Kidney (tissue), 14 donors: Measurements from ENCODE around the gene ACVR1. TPM values are rescaled to one million over a fixed set of nuclear protein-coding genes. Genes with fewer than 3 reads are reported as not detected.

ENCODE experiments used
- DNase-seq, 5 donors: peaks; one replicate each; pipeline ENCODE4 v3.0.0-alpha.2; 2013 to 2020
- FAIRE-seq: peaks from 2 replicates; lab custom pipeline; 2012; peaks lifted over from hg19 to GRCh38; lab: Jason Lieb, UNC
- H3K27ac ChIP-seq, 2 donors: one replicate each; pipeline ENCODE4 v1.7.0; 2013; ENCODE audit warnings: low read depth in 2 of 2, low read length in 2 of 2, inconsistent platforms in 1 of 2
- H3K27me3 ChIP-seq: one replicate; pipeline ENCODE4 v1.7.1; 2013; ENCODE audit warnings: low read length, inconsistent platforms; ENCODE audit not compliant: control insufficient read depth, insufficient read depth
- H3K36me3 ChIP-seq, 3 donors: one replicate each; pipeline versions ENCODE4 v1.7.0 to v1.7.1; 2013; ENCODE audit warnings: low read length in 3 of 3, control low read depth in 1 of 3, inconsistent platforms in 1 of 3; ENCODE audit not compliant: insufficient read depth in 3 of 3, control insufficient read depth in 2 of 3
- H3K4me1 ChIP-seq, 3 donors: one replicate each; pipeline versions ENCODE4 v1.7.0 to v1.7.1; 2013; ENCODE audit warnings: low read length in 3 of 3, inconsistent platforms in 1 of 3, low read depth in 1 of 3; ENCODE audit not compliant: control insufficient read depth in 2 of 3, insufficient read depth in 2 of 3
- H3K4me3 ChIP-seq, 3 donors: one replicate each; pipeline versions ENCODE4 v1.7.0 to v1.8.1; 2013; ENCODE audit warnings: low read length in 3 of 3, control low read depth in 1 of 3, inconsistent platforms in 1 of 3
- H3K9ac ChIP-seq, 3 donors: one replicate each; pipeline versions ENCODE4 v1.7.0 to v1.7.1; 2013; ENCODE audit warnings: low read length in 3 of 3, control low read depth in 1 of 3, inconsistent platforms in 1 of 3
- H3K9me3 ChIP-seq, 3 donors: one replicate each; pipeline versions ENCODE4 v1.7.0 to v1.7.1; 2013; ENCODE audit warnings: low read length in 3 of 3, control low read depth in 1 of 3, inconsistent platforms in 1 of 3; ENCODE audit not compliant: control insufficient read depth in 2 of 3, insufficient read depth in 1 of 3
- intact Hi-C: fragments of 100-400 bp; cut with DNase I; formaldehyde crosslinking; loops from one replicate; pipeline ENCODE4 v1.11.1; 2022
- polyA plus RNA-seq: library from polyadenylated mRNA; stranded (reverse); fragments of 350-450 nt; fragmentation: Illumina TruSeq; extraction: RNeasy Lipid Tissue Mini Kit (QIAGEN cat#74804); gene quantifications from one replicate; pipeline ENCODE4 v1.2.3, GENCODE V29; 2014; ENCODE audit warnings: low read depth, low replicate concordance; ENCODE audit not compliant: insufficient read depth
- total RNA-seq: library from RNA; stranded (reverse); fragmentation: NEBNext Ultra II Directional; extraction: Animal tissue kit (Norgen Biotek cat#: 25700); gene quantifications from one replicate; pipeline ENCODE4 v1.2.1, GENCODE V29; 2021
- TF ChIP-seq, protein P1 (sequence below): IDR thresholded peaks from 3 replicates; pipeline ENCODE4 v1.5.1; 2012; ENCODE audit warnings: mild to moderate bottlenecking, moderate library complexity, borderline replicate concordance; ENCODE audit not compliant: insufficient read depth; ENCODE audit errors: extremely low read depth
- donor health status: control.
- donor health status: control.
- donor health status: control.
- donor health status: control.
- donor health status: control.
- donor health status: DM: yes; HTN: yes; CAD: no.
- donor health status: Normal renal cell carcinoma (clear cell type).

The ACVR1 gene
- total and polyA plus RNA-seq, 2 donors from 2014 or later, result 16.3 to 38.3 TPM

DNA sequence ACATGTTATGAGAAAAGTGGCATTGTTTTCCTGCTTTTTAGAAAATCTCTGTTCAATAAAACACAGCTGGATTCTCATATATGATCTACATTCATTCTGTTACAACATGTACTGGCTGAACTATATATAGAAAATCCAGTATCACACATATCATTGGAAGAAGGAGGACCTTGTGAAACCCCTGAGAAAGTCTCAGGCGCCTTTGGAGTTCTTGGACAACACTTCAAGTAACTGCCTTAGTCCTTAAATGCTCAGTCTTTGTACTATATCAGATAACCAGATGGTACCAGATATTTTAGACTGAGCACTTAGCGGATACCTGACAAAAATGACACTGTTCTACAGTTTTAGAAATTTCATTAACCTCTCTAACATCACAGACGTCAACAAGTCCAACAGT, 72.2 kb downstream of the ACVR1 start:
- Histone ChIP-seq H3K4me3 (no peak overlapping the region), H3K9ac (no peak overlapping the region), H3K27me3 (no peaks in the 10 kb centered on the region), H3K36me3 (peaks cover 0 to 2% (median 0%) of the 10 kb centered on the region in 3 donors), H3K4me1 (no peaks in the 10 kb centered on the region), H3K27ac (no peak overlapping the region), H3K9me3 (no peaks in the 10 kb centered on the region)
- DNase-seq, result no peak
- TF ChIP-seq, protein P1, sequence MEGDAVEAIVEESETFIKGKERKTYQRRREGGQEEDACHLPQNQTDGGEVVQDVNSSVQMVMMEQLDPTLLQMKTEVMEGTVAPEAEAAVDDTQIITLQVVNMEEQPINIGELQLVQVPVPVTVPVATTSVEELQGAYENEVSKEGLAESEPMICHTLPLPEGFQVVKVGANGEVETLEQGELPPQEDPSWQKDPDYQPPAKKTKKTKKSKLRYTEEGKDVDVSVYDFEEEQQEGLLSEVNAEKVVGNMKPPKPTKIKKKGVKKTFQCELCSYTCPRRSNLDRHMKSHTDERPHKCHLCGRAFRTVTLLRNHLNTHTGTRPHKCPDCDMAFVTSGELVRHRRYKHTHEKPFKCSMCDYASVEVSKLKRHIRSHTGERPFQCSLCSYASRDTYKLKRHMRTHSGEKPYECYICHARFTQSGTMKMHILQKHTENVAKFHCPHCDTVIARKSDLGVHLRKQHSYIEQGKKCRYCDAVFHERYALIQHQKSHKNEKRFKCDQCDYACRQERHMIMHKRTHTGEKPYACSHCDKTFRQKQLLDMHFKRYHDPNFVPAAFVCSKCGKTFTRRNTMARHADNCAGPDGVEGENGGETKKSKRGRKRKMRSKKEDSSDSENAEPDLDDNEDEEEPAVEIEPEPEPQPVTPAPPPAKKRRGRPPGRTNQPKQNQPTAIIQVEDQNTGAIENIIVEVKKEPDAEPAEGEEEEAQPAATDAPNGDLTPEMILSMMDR, result no peak
- FAIRE-seq, result no peak
- intact Hi-C loops, result no loop called here

DNA sequence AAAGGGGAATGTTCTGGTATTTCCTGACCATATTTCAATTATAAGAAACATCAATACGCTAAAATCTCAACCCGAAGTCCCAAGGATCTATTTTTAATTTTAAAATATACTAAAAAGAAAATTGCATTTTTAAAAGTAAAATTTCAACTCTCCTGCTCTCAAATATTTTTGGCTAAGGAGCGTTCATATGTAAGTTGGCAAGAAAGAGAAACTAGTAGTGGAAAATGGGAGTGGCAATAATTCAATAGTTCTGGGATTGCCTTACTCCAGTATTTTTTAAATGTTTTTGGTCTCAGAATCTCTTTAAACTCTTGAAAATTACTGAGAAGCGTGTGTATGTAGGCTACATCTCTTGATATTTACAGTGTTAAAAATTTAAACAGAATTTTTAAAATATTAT, 72.7 kb downstream of the ACVR1 start:
- no peaks in the 10 kb centered on the region for H3K27me3 ChIP-seq
- H3K9me3 ChIP-seq, result no peaks in the 10 kb centered on the region
- no peak overlapping the region for H3K9ac ChIP-seq
- FAIRE-seq, result no peak
- TF ChIP-seq, protein P1, result no peak
- no peak overlapping the region for H3K4me3 ChIP-seq
- no peaks in the 10 kb centered on the region for H3K4me1 ChIP-seq
- peaks cover 0 to 2% (median under 1%) of the 10 kb centered on the region in 3 donors for H3K36me3 ChIP-seq
- intact Hi-C loops, result no loop called here
- DNase-seq, result no peak
- no peak overlapping the region for H3K27ac ChIP-seq

DNA sequence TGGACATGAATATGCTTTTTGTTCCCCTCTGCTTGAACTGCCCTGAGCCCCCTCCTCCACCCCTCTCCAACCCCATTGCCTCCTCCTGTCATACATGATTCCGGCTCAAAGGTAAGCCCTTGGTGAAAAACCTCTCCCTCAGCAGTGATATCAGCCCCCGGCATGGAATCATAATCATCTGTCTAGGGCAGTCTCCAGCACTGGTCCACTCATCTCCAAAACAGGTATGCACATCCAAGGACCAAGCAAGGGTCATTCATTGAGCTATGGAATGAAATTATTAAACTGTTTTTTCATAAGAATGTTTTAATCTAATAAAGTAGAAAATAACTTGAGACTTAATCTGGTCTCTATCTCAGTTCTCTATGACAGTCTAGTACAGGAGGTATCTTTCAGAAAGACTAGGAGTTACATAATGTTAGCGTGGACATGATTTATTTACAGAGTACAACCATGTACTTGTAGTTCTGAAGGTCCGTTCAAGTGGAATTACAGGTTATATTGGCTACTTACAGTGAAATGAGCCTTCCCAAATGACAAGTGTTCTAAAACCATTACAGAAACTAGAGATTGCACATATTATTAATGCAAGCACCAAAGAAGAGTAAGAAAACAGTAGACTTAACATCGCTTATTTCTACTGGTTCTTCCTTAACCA, 75.2 kb downstream of the ACVR1 start:
- TF ChIP-seq, protein P1, result no peak
- no peak for FAIRE-seq

More for the DNA sequence above, 75.2 kb downstream of the ACVR1 start:
- H3K36me3 ChIP-seq, result peaks cover 0 to 5% (median 0%) of the 10 kb centered on the region in 3 donors
- intact Hi-C loops, result no loop called here
- H3K9ac ChIP-seq, result no peak overlapping the region
- H3K27me3 ChIP-seq, result no peaks in the 10 kb centered on the region
- no peaks in the 10 kb centered on the region for H3K9me3 ChIP-seq
- H3K4me3 ChIP-seq, result no peak overlapping the region
- H3K27ac ChIP-seq, result no peak overlapping the region
- no peak for DNase-seq
- H3K4me1 ChIP-seq, result no peaks in the 10 kb centered on the region
